Measurements from ENCODE around the gene CHMP2A. TPM values are rescaled to one million over a fixed set of nuclear protein-coding genes. Genes with fewer than 3 reads are reported as not detected.

The CHMP2A gene
- total RNA-seq, 2 experiments from 2014 or later, result 96.4 to 108 TPM

GRCh38 chr19:58575183-58576041 lies 20.5 kb upstream of the CHMP2A start:
- H3K36me3 Mint-ChIP-seq, result peaks cover 4% of the 10 kb centered on the region
- CTCF ChIA-PET, result interaction anchor here (1.0 to 8.3 kb wide), 6 partner anchors 16 to 80 kb away, joined by 3 to 153 read pairs (median 6); partner anchors contain the start of genes CHMP2A and ZBTB45
- peak overlapping the region; percentile 82 for H3K4me3 Mint-ChIP-seq
- no peaks in the 10 kb centered on the region for H3K27me3 Mint-ChIP-seq
- H3K9me3 Mint-ChIP-seq (ENCODE audit: low read depth), result no peaks in the 10 kb centered on the region
- ATAC-seq, result peak; percentile 46
- peak overlapping the region; percentile 84 for H3K27ac Mint-ChIP-seq
- peaks cover 37% of the 10 kb centered on the region for H3K4me1 Mint-ChIP-seq
- DNase-seq, result peak; percentile 91

GRCh38 chr19:58573658-58574164 lies 18.8 kb upstream of the CHMP2A start:
- no peak for ATAC-seq
- DNase-seq, result no peak
- H3K4me3 Mint-ChIP-seq, result peak overlapping the region; percentile 87
- no peaks in the 10 kb centered on the region for H3K9me3 Mint-ChIP-seq (ENCODE audit: low read depth)
- CTCF ChIA-PET, result interaction anchor here (3.3 to 8.3 kb wide), 2 partner anchors 54 to 60 kb away, joined by 20 to 153 read pairs; partner anchors contain the start of gene ZBTB45
- H3K27ac Mint-ChIP-seq, result peak overlapping the region; percentile 98
- H3K4me1 Mint-ChIP-seq, result peaks cover 35% of the 10 kb centered on the region
- peaks cover 4% of the 10 kb centered on the region for H3K36me3 Mint-ChIP-seq
- H3K27me3 Mint-ChIP-seq, result no peaks in the 10 kb centered on the region

GRCh38 chr19:58572818-58573657 lies 18.1 kb upstream of the CHMP2A start, which contains the start of gene MZF1:
Gene MZF1, minus strand, starts transcription at chr19:58573335. Its CDS starts 1,946 bp downstream, at chr19:58571389.
- Mint-ChIP-seq H3K27me3 (no peaks in the 10 kb centered on the region), H3K4me1 (peaks cover 35% of the 10 kb centered on the region), H3K4me3 (peak within 1 kb of the TSS; percentile 87), H3K36me3 (peaks cover 7% of the 10 kb centered on the region), H3K9me3 (ENCODE audit: low read depth) (no peaks in the 10 kb centered on the region), H3K27ac (peak within 1 kb of the TSS; percentile 98)
- CTCF ChIA-PET, result interaction anchor here (1.3 to 1.7 kb wide), 3 partner anchors 9 to 59 kb away, joined by 4 to 7 read pairs (median 7); partner anchors contain the start of gene ZBTB45
- DNase-seq, result peak; percentile 100
- ATAC-seq, result peak; percentile 62

- Mint-ChIP-seq H3K36me3 (peaks cover 7% of the 10 kb centered on the region), H3K27ac (peak overlapping the region; percentile 98), H3K4me1 (peaks cover 35% of the 10 kb centered on the region), H3K4me3 (peak overlapping the region; percentile 87), H3K9me3 (ENCODE audit: low read depth) (no peaks in the 10 kb centered on the region), H3K27me3 (no peaks in the 10 kb centered on the region)
- DNase-seq (no peak), ATAC-seq (no peak)
- CTCF ChIA-PET, result interaction anchor here (1.0 to 1.7 kb wide), 4 partner anchors 9 to 58 kb away, joined by 4 to 7 read pairs (median 6); partner anchors contain the start of gene ZBTB45
Measured at GRCh38 chr19:58572026-58572817, 17.3 kb upstream of the CHMP2A start.

- peaks cover 7% of the 10 kb centered on the region for H3K36me3 Mint-ChIP-seq
- DNase-seq (peak; percentile 34), ATAC-seq (no peak)
- CTCF ChIA-PET, result interaction anchor here (1.0 to 1.7 kb wide), 2 partner anchors 9 to 52 kb away, joined by 4 to 7 read pairs; partner anchors contain the start of gene ZBTB45
- peaks cover 35% of the 10 kb centered on the region for H3K4me1 Mint-ChIP-seq
- H3K4me3 Mint-ChIP-seq, result peak overlapping the region; percentile 87
- peak overlapping the region; percentile 98 for H3K27ac Mint-ChIP-seq
- H3K9me3 Mint-ChIP-seq (ENCODE audit: low read depth), result no peaks in the 10 kb centered on the region
- no peaks in the 10 kb centered on the region for H3K27me3 Mint-ChIP-seq
Measured at GRCh38 chr19:58571575-58571947, 16.7 kb upstream of the CHMP2A start.

GRCh38 chr19:58570770-58571574 lies 16.1 kb upstream of the CHMP2A start:
- no peak for ATAC-seq
- Mint-ChIP-seq H3K27me3 (no peaks in the 10 kb centered on the region), H3K36me3 (peaks cover 7% of the 10 kb centered on the region), H3K27ac (no peak overlapping the region), H3K4me3 (no peak overlapping the region), H3K9me3 (ENCODE audit: low read depth) (no peaks in the 10 kb centered on the region), H3K4me1 (peaks cover 34% of the 10 kb centered on the region)
- DNase-seq, result peak; percentile 39
- CTCF ChIA-PET, result interaction anchor here (1.0 kb wide), 1 partner anchor 8 kb away, joined by 4 read pairs; no protein-coding TSS in a partner anchor

GRCh38 chr19:58569943-58570670 lies 15.2 kb upstream of the CHMP2A start:
- Mint-ChIP-seq H3K9me3 (ENCODE audit: low read depth) (no peaks in the 10 kb centered on the region), H3K27me3 (no peaks in the 10 kb centered on the region), H3K4me3 (no peak overlapping the region), H3K36me3 (peaks cover 7% of the 10 kb centered on the region), H3K27ac (no peak overlapping the region), H3K4me1 (peaks cover 32% of the 10 kb centered on the region)
- CTCF ChIA-PET, result no interaction called here
- DNase-seq, result peak; percentile 40
- ATAC-seq, result no peak

- Mint-ChIP-seq H3K27me3 (no peaks in the 10 kb centered on the region), H3K9me3 (ENCODE audit: low read depth) (no peaks in the 10 kb centered on the region), H3K4me1 (peaks cover 32% of the 10 kb centered on the region), H3K27ac (no peak overlapping the region), H3K36me3 (peaks cover 8% of the 10 kb centered on the region), H3K4me3 (no peak overlapping the region)
- DNase-seq, result no peak
- CTCF ChIA-PET, result no interaction called here
- ATAC-seq, result no peak
Measured at GRCh38 chr19:58569191-58569942, 14.5 kb upstream of the CHMP2A start.

GRCh38 chr19:58568453-58569130 lies 13.7 kb upstream of the CHMP2A start:
- CTCF ChIA-PET, result no interaction called here
- H3K27me3 Mint-ChIP-seq, result no peaks in the 10 kb centered on the region
- peaks cover 8% of the 10 kb centered on the region for H3K36me3 Mint-ChIP-seq
- no peak overlapping the region for H3K27ac Mint-ChIP-seq
- H3K4me1 Mint-ChIP-seq, result peaks cover 33% of the 10 kb centered on the region
- H3K9me3 Mint-ChIP-seq (ENCODE audit: low read depth), result no peaks in the 10 kb centered on the region
- H3K4me3 Mint-ChIP-seq, result no peak overlapping the region
- DNase-seq, result no peak
- no peak for ATAC-seq

- Mint-ChIP-seq H3K4me1 (peaks cover 39% of the 10 kb centered on the region), H3K4me3 (no peak overlapping the region), H3K27me3 (no peaks in the 10 kb centered on the region), H3K9me3 (ENCODE audit: low read depth) (no peaks in the 10 kb centered on the region), H3K36me3 (peaks cover 6% of the 10 kb centered on the region), H3K27ac (no peak overlapping the region)
- no peak for DNase-seq
- CTCF ChIA-PET, result interaction anchor here (0.9 to 1.7 kb wide), 2 partner anchors 47 to 53 kb away, joined by 3 to 8 read pairs; partner anchors contain the start of gene ZBTB45
- no peak for ATAC-seq
Measured at GRCh38 chr19:58566989-58567388, 12.1 kb upstream of the CHMP2A start.

Data from activated CD8-positive, alpha-beta memory T cell treated with anti-CD3 and anti-CD28 coated beads, Interleukin-2, amount 10 ng/mL, durations not matched to agents 7 days and 5 days (primary cell).